WTC11 (cell line): ENCODE measurements around the gene STRC. TPM values are rescaled to one million over a fixed set of nuclear protein-coding genes. Genes with fewer than 3 reads are reported as not detected.

Experiments
- ATAC-seq: fragments of 200-7000 bp; cut with Tn5 transposase; 2 replicates; pipeline ENCODE4 v1.10.0; 2021; ENCODE audit warnings: mild to moderate bottlenecking, moderate library complexity
- CTCF ChIA-PET: fragments of 300-600 bp; sonication (Branson Sonifier 250); formaldehyde crosslinking; loops from one replicate; lab custom pipeline; 2021; ENCODE audit warnings: antibody characterized with exemption; lab: Charles Lee
- POLR2A ChIA-PET: fragments of 350-600 bp; sonication (Branson Sonifier 250); formaldehyde crosslinking; loops from one replicate; lab custom pipeline; 2021; ENCODE audit warnings: antibody characterized with exemption; lab: Charles Lee
- DNase-seq: peaks from one replicate; pipeline ENCODE4 v3.0.0; 2021; ENCODE audit warnings: low spot score
- H3K27ac Mint-ChIP-seq: 2 replicates; pipeline ENCODE4 v1.8.0; 2021; ENCODE audit warnings: mixed read lengths
- H3K27me3 Mint-ChIP-seq: 2 replicates; pipeline ENCODE4 v1.8.0; 2021; ENCODE audit warnings: low read depth, mild to moderate bottlenecking, moderate library complexity, mixed read lengths
- H3K36me3 Mint-ChIP-seq: 2 replicates; pipeline ENCODE4 v1.8.0; 2021; ENCODE audit warnings: mixed read lengths
- H3K4me1 Mint-ChIP-seq: 2 replicates; pipeline ENCODE4 v1.8.0; 2022; ENCODE audit warnings: mixed read lengths
- H3K4me3 Mint-ChIP-seq: 2 replicates; pipeline ENCODE4 v1.8.0; 2021; ENCODE audit warnings: mild to moderate bottlenecking, moderate library complexity, mixed read lengths
- H3K9me3 Mint-ChIP-seq: 2 replicates; pipeline ENCODE4 v1.8.0; 2021; ENCODE audit warnings: mixed read lengths
- ATF1 ChIP-seq: sonication (generic); formaldehyde crosslinking; IDR thresholded peaks from 2 replicates; pipeline ENCODE4 v1.8.1; 2023; ENCODE audit warnings: mild to moderate bottlenecking, moderate library complexity, missing genetic modification reagents
- CBFB ChIP-seq: sonication (generic); formaldehyde crosslinking; IDR thresholded peaks from 2 replicates; pipeline ENCODE4 v1.8.1; 2022; ENCODE audit warnings: mild to moderate bottlenecking, low read depth, missing genetic modification reagents
- CREB1 ChIP-seq: sonication (generic); formaldehyde crosslinking; IDR thresholded peaks from 2 replicates; pipeline ENCODE4 v1.8.0; 2023; ENCODE audit warnings: mild to moderate bottlenecking, missing genetic modification reagents
- E2F5 ChIP-seq: sonication (generic); formaldehyde crosslinking; IDR thresholded peaks from 2 replicates; pipeline ENCODE4 v1.8.1; 2022; ENCODE audit warnings: mild to moderate bottlenecking, moderate library complexity, missing genetic modification reagents
- ELF4 ChIP-seq: sonication (generic); formaldehyde crosslinking; IDR thresholded peaks from 2 replicates; pipeline ENCODE4 v1.8.1; 2022; ENCODE audit warnings: low read depth, mild to moderate bottlenecking, moderate library complexity, missing genetic modification reagents
- EMX1 ChIP-seq: fragments of 250-450 bp; sonication (Bioruptor Pico); IDR thresholded peaks from 2 replicates; pipeline ENCODE4 v1.8.0; 2021; ENCODE audit warnings: mild to moderate bottlenecking
- ETV6 ChIP-seq: sonication (generic); formaldehyde crosslinking; IDR thresholded peaks from 2 replicates; pipeline ENCODE4 v1.8.1; 2022; ENCODE audit warnings: mild to moderate bottlenecking, missing genetic modification reagents
- FOXP1 ChIP-seq: sonication (generic); formaldehyde crosslinking; IDR thresholded peaks from 2 replicates; pipeline ENCODE4 v1.8.0; 2022; ENCODE audit warnings: missing genetic modification reagents, mild to moderate bottlenecking, moderate library complexity, borderline replicate concordance
- GRHL2 ChIP-seq: fragments of 250-450 bp; sonication (Bioruptor Pico); IDR thresholded peaks from 2 replicates; pipeline ENCODE4 v1.8.0; 2022; ENCODE audit warnings: mild to moderate bottlenecking, moderate library complexity; ENCODE audit not compliant: insufficient replicate concordance, severe bottlenecking
- GTF2I ChIP-seq: fragments of 250-450 bp; sonication (Bioruptor Pico); conservative IDR thresholded peaks from 2 replicates; pipeline ENCODE4 v1.4.0; 2021; ENCODE audit warnings: mild to moderate bottlenecking
- IRF2 ChIP-seq: sonication (generic); formaldehyde crosslinking; IDR thresholded peaks from 2 replicates; pipeline ENCODE4 v1.8.0; 2022; ENCODE audit warnings: low read depth, missing genetic modification reagents, borderline replicate concordance
- MXD4 ChIP-seq: fragments of 250-450 bp; sonication (Bioruptor Pico); IDR thresholded peaks from 2 replicates; pipeline ENCODE4 v1.8.0; 2021; ENCODE audit warnings: mild to moderate bottlenecking, moderate library complexity, borderline replicate concordance
- NFYB ChIP-seq: sonication (generic); formaldehyde crosslinking; conservative IDR thresholded peaks from 2 replicates; pipeline ENCODE4 v1.8.0; 2022; ENCODE audit warnings: low read depth, missing genetic modification reagents
- NR3C1 ChIP-seq: sonication (generic); formaldehyde crosslinking; conservative IDR thresholded peaks from 2 replicates; pipeline ENCODE4 v1.8.1; 2023; ENCODE audit warnings: low read depth, mild to moderate bottlenecking, missing genetic modification reagents
- SMAD4 ChIP-seq: sonication (generic); formaldehyde crosslinking; IDR thresholded peaks from 2 replicates; pipeline ENCODE4 v1.8.0; 2022; ENCODE audit warnings: mild to moderate bottlenecking, missing genetic modification reagents
- SOX15 ChIP-seq: fragments of 250-450 bp; sonication (Bioruptor Pico); IDR thresholded peaks from 2 replicates; pipeline ENCODE4 v1.9.0; 2021; ENCODE audit warnings: mild to moderate bottlenecking
- STAT6 ChIP-seq: sonication (generic); formaldehyde crosslinking; conservative IDR thresholded peaks from 2 replicates; pipeline ENCODE4 v1.8.1; 2023; ENCODE audit warnings: mild to moderate bottlenecking, low read depth, missing genetic modification reagents, moderate library complexity
- TCF7 ChIP-seq: sonication (generic); formaldehyde crosslinking; IDR thresholded peaks from 2 replicates; pipeline ENCODE4 v1.8.0; 2022; ENCODE audit warnings: mild to moderate bottlenecking, low read depth, missing genetic modification reagents, moderate library complexity
- ZBTB21 ChIP-seq: sonication (generic); formaldehyde crosslinking; IDR thresholded peaks from 2 replicates; pipeline ENCODE4 v1.8.1; 2023; ENCODE audit warnings: mild to moderate bottlenecking, missing genetic modification reagents, borderline replicate concordance
- ZNF219 ChIP-seq: sonication (generic); formaldehyde crosslinking; IDR thresholded peaks from 2 replicates; pipeline ENCODE4 v1.8.0; 2023; ENCODE audit warnings: missing genetic modification reagents, mild to moderate bottlenecking, borderline replicate concordance
- total RNA-seq: library from RNA; stranded (reverse); gene quantifications from 3 replicates; pipeline ENCODE4 v1.2.3, GENCODE V29; 2021

STRC gene
- total RNA-seq, 1 experiment from 2014 or later, result 1.1 TPM

GRCh38 chr15:43550527-43551363, 67.9 kb downstream of the STRC start:
- ChIA-PET POLR2A (no interaction called here), CTCF (interaction anchor here (0.9 kb wide), 1 partner anchor 175 kb away, joined by 3 read pairs; no protein-coding TSS in a partner anchor)
- no peak for DNase-seq
- Mint-ChIP-seq H3K4me1 (no peaks in the 10 kb centered on the region), H3K9me3 (peaks cover 9% of the 10 kb centered on the region), H3K27me3 (no peaks in the 10 kb centered on the region), H3K4me3 (no peak overlapping the region), H3K36me3 (peaks cover 10% of the 10 kb centered on the region), H3K27ac (no peak overlapping the region)
- no peak for ATAC-seq
- no peak for TF ChIP-seq ZNF219 (CRISPR knock-in tag)
- TF ChIP-seq STAT6 (CRISPR knock-in tag), result no peak
- TF ChIP-seq GRHL2, result no peak
- TF ChIP-seq ZBTB21, result no peak
- TF ChIP-seq NFYB (CRISPR knock-in tag), result no peak
- no peak for TF ChIP-seq NR3C1 (CRISPR knock-in tag)
- no peak for TF ChIP-seq ELF4 (CRISPR knock-in tag)
- TF ChIP-seq CBFB (CRISPR knock-in tag), result no peak
- no peak for TF ChIP-seq CREB1 (CRISPR knock-in tag)
- TF ChIP-seq TCF7 (CRISPR knock-in tag), result no peak
- TF ChIP-seq IRF2 (CRISPR knock-in tag), result no peak
- no peak for TF ChIP-seq EMX1 (CRISPR knock-in tag)
- TF ChIP-seq ATF1, result no peak
- no peak for TF ChIP-seq SOX15 (CRISPR knock-in tag)
- no peak for TF ChIP-seq SMAD4 (CRISPR knock-in tag)
- TF ChIP-seq FOXP1 (CRISPR knock-in tag), result no peak
- TF ChIP-seq GTF2I (CRISPR knock-in tag), result no peak
- TF ChIP-seq MXD4 (CRISPR knock-in tag), result no peak
- no peak for TF ChIP-seq ETV6 (CRISPR knock-in tag)
- TF ChIP-seq E2F5, result no peak
- TF ChIP-seq, all 79 proteins: peak for 0

Other genes starting within 250 kb of the STRC start
- gene ZSCAN29, start 247.8 kb downstream of the STRC start, total RNA-seq, result 39.7 to 41.7 TPM (median 41.6 TPM) in 3 replicates
- 22.5 to 28.5 TPM (median 25.4 TPM) in 3 replicates for gene TUBGCP4, start 247.7 kb downstream of the STRC start, total RNA-seq
- gene TP53BP1, start 125.6 kb downstream of the STRC start, total RNA-seq, result 52.8 to 67.1 TPM (median 54.9 TPM) in 3 replicates
- gene MAP1A, start 101.2 kb downstream of the STRC start, total RNA-seq, result 1.1 to 2.2 TPM (median 1.1 TPM) in 3 replicates
- 34.4 to 41.7 TPM (median 41.3 TPM) in 3 replicates for gene PPIP5K1, start 28.6 kb downstream of the STRC start, total RNA-seq
- 35.4 to 41.5 TPM (median 37.3 TPM) in 3 replicates for gene CKMT1B, start 24.8 kb downstream of the STRC start, total RNA-seq
- 2.5 to 3.2 TPM (median 2.5 TPM) in 3 replicates for gene CATSPER2, start 30.0 kb upstream of the STRC start, total RNA-seq
- gene CKMT1A, start 75.1 kb upstream of the STRC start, total RNA-seq, result 34.4 to 37.4 TPM (median 36.4 TPM) in 3 replicates
- 604 to 630 TPM (median 614 TPM) in 3 replicates for gene PDIA3, start 127.6 kb upstream of the STRC start, total RNA-seq
- gene ELL3, start 158.2 kb upstream of the STRC start, total RNA-seq, result 8.1 to 9.0 TPM (median 8.8 TPM) in 3 replicates
- gene SERF2, start 173.5 kb upstream of the STRC start, total RNA-seq, result 694 to 788 TPM (median 775 TPM) in 3 replicates
- gene SERINC4, start 181.4 kb upstream of the STRC start, total RNA-seq, result 0.09 to 0.16 TPM in 2 of 3 replicates, not detected in the other
- 17.3 to 22.0 TPM (median 19.9 TPM) in 3 replicates for gene HYPK, start 181.8 kb upstream of the STRC start, total RNA-seq
- gene MFAP1, start 205.9 kb upstream of the STRC start, total RNA-seq, result 32.4 to 36.0 TPM (median 34.6 TPM) in 3 replicates
- gene WDR76, start 208.2 kb upstream of the STRC start, total RNA-seq, result 13.4 to 16.2 TPM (median 16.0 TPM) in 3 replicates